Fibroblast of lung (primary cell): Measurements from ENCODE around the gene CAVIN1.

Source experiments
- EZH2 ChIP-seq: IDR thresholded peaks from 2 replicates; pipeline ENCODE4 v1.5.1; 2012; ENCODE audit warnings: low read length, control low read depth, mild to moderate bottlenecking; ENCODE audit errors: missing control alignments
- TF ChIP-seq, protein P1 (sequence below), 2 donors: IDR thresholded peaks in 1 of 2; conservative IDR thresholded peaks in 1 of 2; 1 replicate in 1 of 2; 2 replicates in 1 of 2; pipeline ENCODE4 v1.5.1; 2011 to 2012; ENCODE audit warnings: low read length in 2 of 2, control low read depth in 1 of 2, inconsistent platforms in 1 of 2, low read depth in 1 of 2, mild to moderate bottlenecking in 1 of 2

DNA sequence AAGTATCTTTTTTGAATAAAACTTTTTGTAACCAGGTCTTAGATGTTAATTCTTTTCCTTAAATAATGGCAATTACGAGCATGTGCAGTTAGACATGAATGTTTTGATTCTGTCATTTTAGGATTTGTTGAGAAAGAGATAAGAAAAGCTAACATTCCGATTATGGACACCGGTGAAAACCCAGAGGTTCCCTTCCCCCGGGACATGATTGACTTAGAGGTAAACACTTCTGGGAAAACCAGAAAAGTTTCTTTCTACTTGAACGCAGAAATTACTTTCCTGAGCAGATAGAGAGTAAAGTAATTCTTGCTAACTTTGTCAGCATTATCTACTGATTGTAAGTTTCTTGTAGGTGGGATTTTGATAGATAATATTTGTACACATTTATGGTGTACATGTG is 44.8 kb upstream of the CAVIN1 start:
- TF ChIP-seq, protein P1, sequence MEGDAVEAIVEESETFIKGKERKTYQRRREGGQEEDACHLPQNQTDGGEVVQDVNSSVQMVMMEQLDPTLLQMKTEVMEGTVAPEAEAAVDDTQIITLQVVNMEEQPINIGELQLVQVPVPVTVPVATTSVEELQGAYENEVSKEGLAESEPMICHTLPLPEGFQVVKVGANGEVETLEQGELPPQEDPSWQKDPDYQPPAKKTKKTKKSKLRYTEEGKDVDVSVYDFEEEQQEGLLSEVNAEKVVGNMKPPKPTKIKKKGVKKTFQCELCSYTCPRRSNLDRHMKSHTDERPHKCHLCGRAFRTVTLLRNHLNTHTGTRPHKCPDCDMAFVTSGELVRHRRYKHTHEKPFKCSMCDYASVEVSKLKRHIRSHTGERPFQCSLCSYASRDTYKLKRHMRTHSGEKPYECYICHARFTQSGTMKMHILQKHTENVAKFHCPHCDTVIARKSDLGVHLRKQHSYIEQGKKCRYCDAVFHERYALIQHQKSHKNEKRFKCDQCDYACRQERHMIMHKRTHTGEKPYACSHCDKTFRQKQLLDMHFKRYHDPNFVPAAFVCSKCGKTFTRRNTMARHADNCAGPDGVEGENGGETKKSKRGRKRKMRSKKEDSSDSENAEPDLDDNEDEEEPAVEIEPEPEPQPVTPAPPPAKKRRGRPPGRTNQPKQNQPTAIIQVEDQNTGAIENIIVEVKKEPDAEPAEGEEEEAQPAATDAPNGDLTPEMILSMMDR (conservative IDR thresholded peaks at IDR 0.05 in 1 of 2, IDR thresholded peaks at IDR 0.05 in 1 of 2; ENCODE audit: low read depth in 1 of 2, low read length in 2 of 2): no peak
- TF ChIP-seq EZH2: no peak
